Neural progenitor cell (in vitro differentiated cells): Measurements from ENCODE around the gene IRF8. TPM values are rescaled to one million over a fixed set of nuclear protein-coding genes. Genes with fewer than 3 reads are reported as not detected.
"Not testable (repeated sequence)": the region's sequence is repeated elsewhere in the genome, so short reads cannot be mapped to it uniquely, and the experiment has no call there.

Experiments used
- DNase-seq: peaks from one replicate; pipeline ENCODE4 v3.0.0-alpha.2; 2016; ENCODE audit warnings: low spot score
- H2AFZ ChIP-seq: fragments of 200-600 bp; sonication (generic); replicated peaks from 2 replicates; pipeline ENCODE4 v1.6.1; 2016; ENCODE audit warnings: antibody characterized with exemption
- H3F3A ChIP-seq: fragments of 200-600 bp; sonication (generic); 2 replicates; pipeline ENCODE4 v1.6.1; 2016; ENCODE audit warnings: antibody characterized with exemption, low read depth
- H3K27ac ChIP-seq: fragments of 200-600 bp; sonication (generic); 2 replicates; pipeline ENCODE4 v1.5.1; 2016; ENCODE audit warnings: mild to moderate bottlenecking
- H3K27me3 ChIP-seq: fragments of 200-600 bp; sonication (generic); 2 replicates; pipeline ENCODE4 v1.6.1; 2016; ENCODE audit warnings: mild to moderate bottlenecking, moderate library complexity
- H3K36me3 ChIP-seq: fragments of 200-600 bp; sonication (generic); 2 replicates; pipeline ENCODE4 v1.5.1; 2016
- H3K4me1 ChIP-seq: fragments of 200-600 bp; sonication (generic); 2 replicates; pipeline ENCODE4 v1.6.1; 2016; ENCODE audit warnings: mixed run types
- H3K4me2 ChIP-seq: fragments of 200-600 bp; sonication (generic); 2 replicates; pipeline ENCODE4 v1.6.1; 2016
- H3K4me3 ChIP-seq: fragments of 200-600 bp; sonication (generic); 2 replicates; pipeline ENCODE4 v1.5.1; 2016
- H3K79me2 ChIP-seq: fragments of 200-600 bp; sonication (generic); 2 replicates; pipeline ENCODE4 v1.6.1; 2016; ENCODE audit warnings: low read depth
- H3K9ac ChIP-seq: fragments of 200-600 bp; sonication (generic); 2 replicates; pipeline ENCODE4 v1.6.1; 2016
- H3K9me3 ChIP-seq: fragments of 200-600 bp; sonication (generic); 2 replicates; pipeline ENCODE4 v1.5.1; 2016; ENCODE audit warnings: low read depth
- H4K20me1 ChIP-seq: fragments of 200-600 bp; sonication (generic); 2 replicates; pipeline ENCODE4 v1.6.1; 2016; ENCODE audit warnings: low read depth
- H3K27ac Mint-ChIP-seq: 3 replicates; pipeline ENCODE4 v1.8.0; 2021; ENCODE audit warnings: mixed read lengths
- H3K27me3 Mint-ChIP-seq: 2 replicates; pipeline ENCODE4 v1.8.0; 2022; ENCODE audit warnings: low read depth, mild to moderate bottlenecking, inconsistent platforms, moderate library complexity, mixed read lengths; ENCODE audit not compliant: insufficient read depth
- H3K36me3 Mint-ChIP-seq: 3 replicates; pipeline ENCODE4 v1.8.0; 2021; ENCODE audit warnings: mixed read lengths
- H3K4me1 Mint-ChIP-seq: 3 replicates; pipeline ENCODE4 v1.8.0; 2021; ENCODE audit warnings: mixed read lengths
- H3K4me3 Mint-ChIP-seq: 3 replicates; pipeline ENCODE4 v1.8.0; 2021; ENCODE audit warnings: mild to moderate bottlenecking, moderate library complexity, mixed read lengths
- H3K9me3 Mint-ChIP-seq: 3 replicates; pipeline ENCODE4 v1.8.0; 2020; ENCODE audit warnings: mixed read lengths
- EZH2 ChIP-seq: fragments of 200-600 bp; sonication (generic); IDR thresholded peaks from 2 replicates; pipeline ENCODE4 v1.6.1; 2017; ENCODE audit warnings: antibody characterized with exemption, mild to moderate bottlenecking, moderate library complexity
- EZH2phosphoT487 ChIP-seq: fragments of 200-600 bp; sonication (generic); IDR thresholded peaks from 2 replicates; pipeline ENCODE4 v1.6.1; 2017; ENCODE audit warnings: antibody characterized with exemption
- total RNA-seq: library from RNA; depleted of rRNA; stranded (reverse); fragments of >200 nt; gene quantifications from 2 replicates; pipeline ENCODE4 v1.2.3, GENCODE V29; 2015; ENCODE audit warnings: low replicate concordance
- TF ChIP-seq, protein P1 (sequence below): fragments of 200-600 bp; sonication (generic); IDR thresholded peaks from 2 replicates; pipeline ENCODE4 v1.5.1; 2017; ENCODE audit warnings: antibody characterized with exemption, mild to moderate bottlenecking

IRF8 gene
- total RNA-seq, 1 donor from 2014 or later: 1.2 TPM

DNA sequence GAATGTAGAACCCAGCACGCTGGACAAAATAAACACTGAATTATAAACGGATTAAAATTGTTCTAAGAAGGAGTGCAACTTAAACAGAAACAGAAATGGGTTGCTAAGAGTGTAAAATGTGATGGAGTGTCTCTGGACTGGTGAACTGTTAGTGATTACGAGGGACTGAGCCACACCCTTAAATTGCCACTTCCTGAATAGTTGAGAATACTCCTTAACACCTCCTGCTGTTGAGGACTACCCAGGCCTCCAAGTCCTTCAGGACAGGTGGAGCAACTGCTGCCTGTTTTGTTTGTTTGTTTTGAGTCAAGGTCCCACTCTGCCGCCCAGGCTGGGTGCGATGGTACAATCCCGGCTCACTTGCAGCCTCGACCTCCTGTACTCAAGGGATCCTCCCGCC lies 25.8 kb upstream of the IRF8 start:
- no peaks in the 10 kb centered on the region for H3K79me2 ChIP-seq
- no peak overlapping the region for H3K9ac ChIP-seq
- TF ChIP-seq EZH2 (no peak), EZH2phosphoT487 (no peak)
- TF ChIP-seq, protein P1, sequence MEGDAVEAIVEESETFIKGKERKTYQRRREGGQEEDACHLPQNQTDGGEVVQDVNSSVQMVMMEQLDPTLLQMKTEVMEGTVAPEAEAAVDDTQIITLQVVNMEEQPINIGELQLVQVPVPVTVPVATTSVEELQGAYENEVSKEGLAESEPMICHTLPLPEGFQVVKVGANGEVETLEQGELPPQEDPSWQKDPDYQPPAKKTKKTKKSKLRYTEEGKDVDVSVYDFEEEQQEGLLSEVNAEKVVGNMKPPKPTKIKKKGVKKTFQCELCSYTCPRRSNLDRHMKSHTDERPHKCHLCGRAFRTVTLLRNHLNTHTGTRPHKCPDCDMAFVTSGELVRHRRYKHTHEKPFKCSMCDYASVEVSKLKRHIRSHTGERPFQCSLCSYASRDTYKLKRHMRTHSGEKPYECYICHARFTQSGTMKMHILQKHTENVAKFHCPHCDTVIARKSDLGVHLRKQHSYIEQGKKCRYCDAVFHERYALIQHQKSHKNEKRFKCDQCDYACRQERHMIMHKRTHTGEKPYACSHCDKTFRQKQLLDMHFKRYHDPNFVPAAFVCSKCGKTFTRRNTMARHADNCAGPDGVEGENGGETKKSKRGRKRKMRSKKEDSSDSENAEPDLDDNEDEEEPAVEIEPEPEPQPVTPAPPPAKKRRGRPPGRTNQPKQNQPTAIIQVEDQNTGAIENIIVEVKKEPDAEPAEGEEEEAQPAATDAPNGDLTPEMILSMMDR: no peak
- H3K36me3 ChIP-seq: no peaks in the 10 kb centered on the region
- no peak for DNase-seq
- no peak overlapping the region for H3K27ac ChIP-seq
- H3K4me1 Mint-ChIP-seq: peaks cover 10% of the 10 kb centered on the region
- H3K27me3 Mint-ChIP-seq: peaks cover 8% of the 10 kb centered on the region
- H3K4me2 ChIP-seq: no peak overlapping the region
- no peak overlapping the region for H3K4me3 Mint-ChIP-seq
- no peaks in the 10 kb centered on the region for H3F3A ChIP-seq
- peaks cover 8% of the 10 kb centered on the region for H3K4me1 ChIP-seq
- H3K27me3 ChIP-seq: no peaks in the 10 kb centered on the region
- H3K9me3 ChIP-seq: no peaks in the 10 kb centered on the region
- no peaks in the 10 kb centered on the region for H3K36me3 Mint-ChIP-seq
- H3K4me3 ChIP-seq: no peak overlapping the region
- H4K20me1 ChIP-seq: no peaks in the 10 kb centered on the region
- H3K27ac Mint-ChIP-seq: no peak overlapping the region
- peaks cover 7% of the 10 kb centered on the region for H3K9me3 Mint-ChIP-seq
- no peak overlapping the region for H2AFZ ChIP-seq

DNA sequence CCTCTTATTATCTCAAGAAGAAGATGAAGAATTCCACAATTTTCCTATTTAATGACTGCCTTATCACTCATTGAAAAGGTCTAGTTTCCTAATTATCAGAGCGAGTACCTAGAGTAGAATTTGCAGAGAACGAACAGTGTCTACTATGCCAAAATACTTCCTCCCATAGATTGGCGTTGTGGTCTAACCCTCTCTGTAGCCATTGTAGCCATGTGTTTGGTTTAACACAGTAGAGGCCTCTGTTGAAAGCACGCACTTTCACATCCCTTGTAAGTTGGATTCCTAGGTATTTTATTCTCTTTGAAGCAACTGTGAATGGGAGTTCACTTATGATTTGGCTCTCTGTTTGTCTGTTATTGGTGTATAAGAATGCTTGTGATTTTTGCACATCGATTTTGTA lies 24.9 kb upstream of the IRF8 start:
- not testable (repeated sequence) for H2AFZ ChIP-seq, H3K9me3 Mint-ChIP-seq, H3K27ac ChIP-seq, H3K4me2 ChIP-seq, H3K4me3 ChIP-seq, DNase-seq, H3F3A ChIP-seq, H3K27ac Mint-ChIP-seq, H3K36me3 ChIP-seq, H3K9ac ChIP-seq, H3K36me3 Mint-ChIP-seq, H3K4me1 ChIP-seq, H3K4me3 Mint-ChIP-seq, H3K79me2 ChIP-seq, H3K27me3 ChIP-seq, H4K20me1 ChIP-seq, H3K9me3 ChIP-seq, H3K27me3 Mint-ChIP-seq
- peaks cover 10% of the 10 kb centered on the region for H3K4me1 Mint-ChIP-seq

DNA sequence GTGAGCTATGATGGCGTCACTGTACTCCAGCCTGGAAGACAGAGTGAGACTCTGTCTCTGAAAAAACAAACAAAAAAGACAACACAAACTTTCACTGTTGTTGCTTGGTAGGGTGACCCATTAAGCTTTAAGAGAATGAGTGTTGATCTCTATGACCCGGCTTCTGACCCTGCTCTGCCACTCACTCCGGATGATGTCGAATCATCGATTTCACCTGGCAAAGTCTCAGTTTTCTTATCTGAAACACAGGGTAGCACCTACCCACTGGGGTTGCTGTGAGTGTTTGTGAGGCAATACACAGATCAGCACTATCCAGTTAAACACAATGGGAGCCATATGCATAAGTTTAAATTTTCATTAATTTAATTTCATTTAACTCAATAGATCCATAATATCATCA lies 20.6 kb upstream of the IRF8 start:
- H3K4me1 ChIP-seq: no peaks in the 10 kb centered on the region
- H3K79me2 ChIP-seq: no peaks in the 10 kb centered on the region
- no peaks in the 10 kb centered on the region for H3K4me1 Mint-ChIP-seq
- H3F3A ChIP-seq: no peaks in the 10 kb centered on the region
- H3K36me3 ChIP-seq: no peaks in the 10 kb centered on the region
- H3K27me3 ChIP-seq: peaks cover 9% of the 10 kb centered on the region
- H3K4me3 Mint-ChIP-seq: no peak overlapping the region
- no peaks in the 10 kb centered on the region for H3K36me3 Mint-ChIP-seq
- TF ChIP-seq, protein P1: no peak
- TF ChIP-seq EZH2: no peak
- TF ChIP-seq EZH2phosphoT487: no peak
- H3K4me3 ChIP-seq: no peak overlapping the region
- no peaks in the 10 kb centered on the region for H3K9me3 ChIP-seq
- peaks cover 2% of the 10 kb centered on the region for H3K9me3 Mint-ChIP-seq
- no peak overlapping the region for H3K4me2 ChIP-seq
- H3K9ac ChIP-seq: no peak overlapping the region
- H4K20me1 ChIP-seq: no peaks in the 10 kb centered on the region
- H3K27ac Mint-ChIP-seq: no peak overlapping the region
- no peak overlapping the region for H2AFZ ChIP-seq
- DNase-seq: no peak
- H3K27me3 Mint-ChIP-seq: peaks cover 3% of the 10 kb centered on the region
- no peak overlapping the region for H3K27ac ChIP-seq

- no peak overlapping the region for H3K27ac ChIP-seq
- no peaks in the 10 kb centered on the region for H3K9me3 ChIP-seq
- Mint-ChIP-seq H3K27me3 (peaks cover 5% of the 10 kb centered on the region), H3K27ac (peak overlapping the region; percentile 57), H3K4me1 (no peaks in the 10 kb centered on the region), H3K9me3 (peaks cover 2% of the 10 kb centered on the region), H3K36me3 (no peaks in the 10 kb centered on the region), H3K4me3 (no peak overlapping the region)
- DNase-seq: peak; percentile 22
- no peaks in the 10 kb centered on the region for H3F3A ChIP-seq
- no peak overlapping the region for H2AFZ ChIP-seq
- H3K4me1 ChIP-seq: no peaks in the 10 kb centered on the region
- H3K9ac ChIP-seq: no peak overlapping the region
- no peaks in the 10 kb centered on the region for H4K20me1 ChIP-seq
- no peak for TF ChIP-seq EZH2phosphoT487
- no peak for TF ChIP-seq EZH2
- TF ChIP-seq, protein P1: no peak
- H3K4me2 ChIP-seq: no peak overlapping the region
- no peak overlapping the region for H3K4me3 ChIP-seq
- H3K27me3 ChIP-seq: peaks cover 13% of the 10 kb centered on the region
- H3K36me3 ChIP-seq: no peaks in the 10 kb centered on the region
- no peaks in the 10 kb centered on the region for H3K79me2 ChIP-seq
Measured at GRCh38 chr16:85878875-85879274, 20.1 kb upstream of the IRF8 start.
